Measurements from ENCODE around the gene ETFA. TPM values are rescaled to one million over a fixed set of nuclear protein-coding genes. Genes with fewer than 3 reads are reported as not detected.

The ETFA gene
- total and polyA plus RNA-seq, 9 of the 15 experiments (the other 6 are each of a cell fraction or from before 2014, with no cell fraction given), result 130 to 543 (median 232) TPM

GRCh38 chr15:76336254-76337058 is 25.2 kb upstream of the ETFA start, which contains the start of gene ISL2 (continued):
- TF ChIP-seq THAP7 (CRISPR knock-in tag; IDR thresholded peaks at IDR 0.05), result no peak
- no peak for TF ChIP-seq SMARCA4 (IDR thresholded peaks at IDR 0.05)
- TF ChIP-seq FOXK2 (conservative IDR thresholded peaks at IDR 0.05 in 1 of 2, IDR thresholded peaks at IDR 0.05 in 1 of 2; ENCODE audit: low read depth in 2 of 2), result peak; percentile 55 to 79; a peak in 3 of 4 replicates
- TF ChIP-seq, protein P1, sequence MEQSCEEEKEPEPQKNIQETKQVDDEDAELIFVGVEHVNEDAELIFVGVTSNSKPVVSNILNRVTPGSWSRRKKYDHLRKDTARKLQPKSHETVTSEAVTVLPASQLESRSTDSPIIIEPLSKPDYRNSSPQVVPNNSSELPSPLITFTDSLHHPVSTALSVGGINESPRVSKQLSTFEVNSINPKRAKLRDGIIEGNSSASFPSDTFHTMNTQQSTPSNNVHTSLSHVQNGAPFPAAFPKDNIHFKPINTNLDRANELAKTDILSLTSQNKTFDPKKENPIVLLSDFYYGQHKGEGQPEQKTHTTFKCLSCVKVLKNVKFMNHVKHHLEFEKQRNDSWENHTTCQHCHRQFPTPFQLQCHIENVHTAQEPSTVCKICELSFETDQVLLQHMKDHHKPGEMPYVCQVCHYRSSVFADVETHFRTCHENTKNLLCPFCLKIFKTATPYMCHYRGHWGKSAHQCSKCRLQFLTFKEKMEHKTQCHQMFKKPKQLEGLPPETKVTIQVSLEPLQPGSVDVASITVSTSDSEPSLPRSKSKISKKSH (CRISPR knock-in tag; IDR thresholded peaks at IDR 0.05), result no peak
- TF ChIP-seq HIVEP1 (CRISPR knock-in tag; IDR thresholded peaks at IDR 0.05), result no peak
- TF ChIP-seq, protein P2, sequence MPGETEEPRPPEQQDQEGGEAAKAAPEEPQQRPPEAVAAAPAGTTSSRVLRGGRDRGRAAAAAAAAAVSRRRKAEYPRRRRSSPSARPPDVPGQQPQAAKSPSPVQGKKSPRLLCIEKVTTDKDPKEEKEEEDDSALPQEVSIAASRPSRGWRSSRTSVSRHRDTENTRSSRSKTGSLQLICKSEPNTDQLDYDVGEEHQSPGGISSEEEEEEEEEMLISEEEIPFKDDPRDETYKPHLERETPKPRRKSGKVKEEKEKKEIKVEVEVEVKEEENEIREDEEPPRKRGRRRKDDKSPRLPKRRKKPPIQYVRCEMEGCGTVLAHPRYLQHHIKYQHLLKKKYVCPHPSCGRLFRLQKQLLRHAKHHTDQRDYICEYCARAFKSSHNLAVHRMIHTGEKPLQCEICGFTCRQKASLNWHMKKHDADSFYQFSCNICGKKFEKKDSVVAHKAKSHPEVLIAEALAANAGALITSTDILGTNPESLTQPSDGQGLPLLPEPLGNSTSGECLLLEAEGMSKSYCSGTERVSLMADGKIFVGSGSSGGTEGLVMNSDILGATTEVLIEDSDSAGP (CRISPR knock-in tag; IDR thresholded peaks at IDR 0.05), result no peak
- no peak for TF ChIP-seq ZNF23 (CRISPR knock-in tag; IDR thresholded peaks at IDR 0.05)
- peak; percentile 61 for TF ChIP-seq PRDM10 (IDR thresholded peaks at IDR 0.05; ENCODE audit: partially characterized antibody)
- peak; percentile 96 for TF ChIP-seq ATF3 (IDR thresholded peaks at IDR 0.05)
- 0 out of 2 replicates have a peak, but pooled peaks have one; percentile 22 for TF ChIP-seq ATF3 (CRISPR knock-in tag; conservative IDR thresholded peaks at IDR 0.05)
- no peak for TF ChIP-seq ZNF696 (CRISPR knock-in tag; conservative IDR thresholded peaks at IDR 0.05)
- no peak for TF ChIP-seq ZNF76 (CRISPR knock-in tag; IDR thresholded peaks at IDR 0.05; ENCODE audit: borderline replicate concordance)
- TF ChIP-seq FOXP1 (CRISPR knock-in tag; IDR thresholded peaks at IDR 0.05), result peak; percentile 31; the same call in 1 of the 2 replicates
- no peak for TF ChIP-seq BRF1 (IDR thresholded peaks at IDR 0.05; ENCODE audit: borderline replicate concordance, extremely low read depth, insufficient read length)
- no peak for TF ChIP-seq KLF10 (CRISPR knock-in tag; IDR thresholded peaks at IDR 0.05)
- no peak for TF ChIP-seq SREBF2 (CRISPR knock-in tag; IDR thresholded peaks at IDR 0.05)
- no peak for TF ChIP-seq COPS2 (conservative IDR thresholded peaks at IDR 0.05)
- TF ChIP-seq HMG20B (CRISPR knock-in tag; IDR thresholded peaks at IDR 0.05), result no peak
